HG03432 (cell line): Measurements from ENCODE around the gene PALMD.

Experiments used
- ATAC-seq: cut with Tn5 transposase; IDR thresholded peaks from one replicate; pipeline ENCODE4 v1.9.1; 2021; ENCODE audit warnings: mild to moderate bottlenecking, moderate library complexity; ENCODE audit not compliant: unreplicated experiment

PALMD gene

DNA sequence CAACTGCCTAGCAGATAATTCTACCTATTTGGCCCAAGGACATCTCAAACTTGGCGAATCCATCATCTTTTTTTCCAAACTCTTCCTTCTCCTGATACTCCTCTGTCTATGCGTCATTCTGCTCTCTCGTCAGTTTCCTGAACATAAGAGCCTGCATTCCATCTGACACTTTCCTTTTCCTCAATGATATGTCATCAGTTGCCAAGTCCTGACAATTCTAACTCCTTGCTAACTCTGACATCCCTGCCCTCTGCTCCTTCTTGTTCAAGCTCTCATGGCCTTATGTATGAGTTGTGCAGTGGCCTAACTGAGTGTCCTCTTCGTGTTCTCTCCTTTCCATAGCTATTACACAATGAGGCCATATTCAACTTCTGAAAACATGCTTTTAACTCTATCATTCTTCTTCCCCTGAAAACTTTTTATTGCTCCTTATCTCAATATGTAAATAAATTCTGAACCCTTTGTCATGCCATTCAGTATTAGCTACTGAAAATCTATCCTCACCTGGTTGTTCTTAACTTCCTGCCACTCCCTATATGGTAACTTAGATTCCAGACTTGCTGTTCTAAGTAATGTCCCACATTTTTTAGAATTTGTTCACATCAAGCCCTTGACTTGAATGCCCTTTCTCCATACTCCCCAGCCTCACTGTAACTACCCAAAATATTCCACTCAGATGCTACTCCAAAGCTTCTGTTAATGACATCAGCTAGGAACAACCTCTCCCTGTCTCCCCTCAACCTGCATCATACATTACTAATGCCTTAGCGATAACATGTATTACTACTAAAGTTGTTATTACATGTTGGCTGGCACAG is 11.5 kb downstream of the PALMD start:
- ATAC-seq, result no peak

DNA sequence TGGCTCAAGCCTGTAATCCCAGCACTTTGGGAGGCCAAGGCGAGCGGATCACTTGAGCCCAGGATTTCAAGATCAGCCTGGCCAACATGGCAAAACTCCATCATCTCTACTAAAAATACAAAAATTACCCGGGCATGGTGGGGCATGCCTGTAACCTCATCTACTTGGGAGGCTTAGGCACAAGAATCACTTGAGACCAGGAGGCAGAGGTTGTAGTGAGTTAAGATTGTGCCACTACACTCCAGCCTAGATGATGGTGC is 12.0 kb downstream of the PALMD start:
- ATAC-seq, result no peak

DNA sequence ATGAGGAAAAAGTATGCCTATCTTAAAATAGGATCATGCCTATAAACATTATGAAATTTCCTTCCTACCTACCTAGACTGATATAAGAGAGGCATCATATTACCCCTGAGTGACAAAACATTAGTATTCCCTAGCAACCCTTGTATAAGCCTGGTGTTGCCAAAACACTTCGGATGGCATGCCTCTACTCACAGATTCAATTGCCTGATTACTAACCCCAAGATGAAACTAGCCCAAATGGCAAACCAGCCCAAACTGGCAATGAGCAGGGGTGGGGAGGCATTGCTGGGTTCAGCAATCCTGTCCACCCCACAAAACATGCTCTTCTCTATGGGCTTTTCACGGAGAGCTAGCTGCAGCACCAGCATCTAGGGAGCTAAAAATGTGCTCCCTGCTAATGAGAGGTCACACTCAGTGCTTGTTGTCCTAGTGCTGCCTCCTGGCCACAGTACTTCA is 13.9 kb downstream of the PALMD start:
- ATAC-seq, result no peak

DNA sequence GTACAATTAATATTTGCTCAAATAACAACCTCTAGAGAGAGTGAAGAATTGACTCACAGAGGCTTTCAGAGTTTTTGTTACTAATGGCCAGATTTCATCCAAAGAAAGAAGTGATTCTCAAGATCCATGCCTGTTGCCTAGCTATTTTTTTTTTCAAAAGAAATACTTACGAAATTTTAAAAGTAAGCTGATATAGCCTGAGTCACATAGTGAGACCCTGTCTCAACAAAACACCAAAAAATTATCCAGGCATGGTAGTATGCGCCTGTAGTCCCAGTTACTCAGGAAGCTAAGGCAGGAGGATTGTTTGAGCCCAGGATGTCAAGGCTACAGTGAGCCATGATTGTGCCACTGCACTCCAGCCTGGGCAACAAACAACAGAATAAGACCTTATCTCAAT is 14.6 kb downstream of the PALMD start:
- ATAC-seq, result no peak

DNA sequence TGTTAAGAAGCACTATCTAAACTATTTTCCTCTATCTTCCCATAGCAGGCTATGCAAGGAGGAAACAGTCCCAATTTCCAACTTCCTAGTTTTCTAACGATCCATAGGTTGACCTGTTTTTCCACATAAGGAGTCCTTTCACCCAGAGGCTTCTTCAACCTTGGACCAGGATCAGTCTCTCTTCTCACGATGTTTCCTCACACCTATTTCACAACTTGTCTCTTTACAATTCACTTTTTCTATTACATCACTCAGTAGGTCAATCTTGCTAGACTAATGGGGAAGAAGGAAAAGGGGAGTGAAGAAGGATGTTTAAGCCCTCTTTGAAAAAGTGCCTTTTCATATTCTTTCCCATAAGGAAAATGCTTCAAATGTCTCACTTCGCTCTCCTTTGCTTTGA is 15.9 kb downstream of the PALMD start:
- no peak for ATAC-seq

DNA sequence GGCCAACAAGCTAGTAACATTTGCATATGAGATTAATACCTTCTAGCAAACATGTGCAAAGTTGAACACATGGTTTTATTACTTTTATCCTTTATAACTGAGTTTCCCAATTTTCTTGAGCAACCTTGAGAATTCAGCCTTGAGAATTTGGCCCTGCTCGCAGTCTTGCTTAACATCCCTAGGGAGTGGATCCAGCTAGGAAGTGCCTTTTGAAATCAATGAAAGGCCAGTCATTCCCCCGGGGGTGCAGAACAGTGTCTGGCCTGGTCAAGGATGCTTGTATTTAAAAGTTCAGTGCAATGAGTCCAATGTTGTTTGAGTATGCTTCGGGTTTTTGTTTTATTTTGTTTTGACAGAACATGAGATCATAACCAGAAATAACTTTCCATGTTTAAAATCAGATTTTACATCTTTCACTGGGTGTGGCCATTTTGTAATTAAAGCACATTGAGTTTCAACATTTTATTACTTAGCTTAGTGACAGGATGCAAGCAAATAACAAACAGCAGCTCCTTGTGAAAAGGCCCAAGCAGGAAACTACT is 16.7 kb downstream of the PALMD start:
- no peak for ATAC-seq

DNA sequence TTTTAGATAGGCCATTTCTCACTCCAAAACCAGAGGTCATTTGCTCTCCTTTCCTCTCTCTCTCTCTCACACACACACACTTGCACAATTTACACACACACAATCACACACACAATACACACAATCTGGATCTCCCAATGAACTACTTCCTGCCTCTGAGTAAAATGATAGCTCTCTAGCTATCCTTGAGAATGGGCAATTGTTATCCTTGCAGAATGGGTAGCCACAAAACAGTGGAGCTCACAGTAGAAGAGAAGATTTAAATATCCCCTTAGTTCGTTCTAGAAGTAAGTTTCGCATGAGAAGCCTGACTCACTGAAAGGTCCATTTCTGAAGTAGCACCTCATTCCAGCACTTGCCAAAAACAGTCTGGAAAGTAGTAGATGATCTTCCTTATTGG is 17.6 kb downstream of the PALMD start:
- ATAC-seq, result no peak

DNA sequence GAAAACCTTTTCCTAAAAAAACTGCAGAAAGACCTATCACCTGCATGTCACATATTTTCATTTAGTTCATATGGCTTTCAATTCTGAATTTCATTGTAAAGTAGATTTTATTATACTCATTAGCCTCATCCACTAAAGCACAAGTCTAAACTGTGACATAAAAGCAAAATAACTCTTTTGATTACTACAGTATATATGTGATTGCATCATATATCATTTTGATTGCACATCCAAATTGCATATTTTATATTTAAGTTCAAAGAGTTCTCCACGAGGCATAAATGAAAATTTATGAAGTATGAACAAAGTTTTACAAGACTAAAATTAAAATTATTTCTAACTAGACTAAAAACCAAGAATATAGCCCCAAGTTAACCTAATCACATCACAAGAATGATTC is 19.3 kb downstream of the PALMD start:
- no peak for ATAC-seq

DNA sequence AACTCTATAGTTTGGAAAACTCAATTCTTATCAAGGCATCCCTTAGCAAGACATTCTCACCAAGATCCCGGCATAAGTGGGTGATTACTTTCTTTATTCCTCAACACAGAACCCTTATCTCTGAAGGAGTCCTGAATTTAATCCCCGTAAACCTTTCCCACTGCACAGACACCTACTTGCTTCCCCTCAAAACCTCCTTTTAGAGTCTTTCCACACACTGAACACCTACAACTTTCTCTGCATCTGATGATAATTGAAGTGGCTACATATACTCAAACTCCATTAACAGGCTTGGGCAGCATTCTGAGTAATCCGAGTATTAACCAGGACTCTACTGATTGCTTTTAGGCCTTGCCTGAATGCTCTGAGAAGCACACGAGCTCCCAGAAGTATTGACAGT is 23.5 kb downstream of the PALMD start:
- no peak for ATAC-seq

DNA sequence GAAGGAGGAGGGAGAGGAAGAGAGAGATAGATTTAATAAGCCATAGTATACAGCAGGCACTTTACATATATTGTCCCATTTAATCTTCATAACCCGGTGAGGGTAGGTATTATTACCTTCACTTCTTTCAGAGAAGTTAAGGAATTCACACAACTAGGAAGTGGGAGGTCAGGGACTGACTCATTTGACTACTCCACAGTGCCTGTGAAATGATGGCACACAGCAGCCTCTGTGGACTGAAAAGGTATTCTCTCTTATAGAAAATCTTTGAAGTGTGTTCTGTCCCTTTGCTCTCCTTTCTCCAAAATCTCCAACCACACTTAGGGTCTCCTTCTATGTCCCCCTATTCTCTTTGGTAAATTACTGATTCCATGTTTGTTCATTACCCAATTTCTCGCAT is 23.9 kb downstream of the PALMD start:
- ATAC-seq, result no peak

DNA sequence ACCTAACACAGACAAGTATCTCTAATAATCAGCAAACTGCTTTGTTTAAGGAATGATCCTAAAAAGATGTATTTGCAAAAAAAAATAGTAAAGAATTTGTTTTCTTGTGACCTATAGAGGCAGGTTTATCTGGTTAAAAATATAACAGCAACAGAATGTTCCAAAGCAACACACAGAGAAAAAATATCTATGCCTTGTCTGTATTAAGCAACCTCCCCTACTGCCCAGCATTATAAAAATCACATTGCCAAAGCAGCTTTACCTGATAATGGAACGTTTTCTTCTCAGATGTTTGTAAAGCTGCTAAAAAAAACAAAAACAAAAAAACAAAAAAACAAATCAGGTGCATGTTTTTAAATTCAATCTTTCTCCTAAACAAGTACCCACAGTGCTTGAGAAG is 24.7 kb downstream of the PALMD start:
- ATAC-seq, result no peak

DNA sequence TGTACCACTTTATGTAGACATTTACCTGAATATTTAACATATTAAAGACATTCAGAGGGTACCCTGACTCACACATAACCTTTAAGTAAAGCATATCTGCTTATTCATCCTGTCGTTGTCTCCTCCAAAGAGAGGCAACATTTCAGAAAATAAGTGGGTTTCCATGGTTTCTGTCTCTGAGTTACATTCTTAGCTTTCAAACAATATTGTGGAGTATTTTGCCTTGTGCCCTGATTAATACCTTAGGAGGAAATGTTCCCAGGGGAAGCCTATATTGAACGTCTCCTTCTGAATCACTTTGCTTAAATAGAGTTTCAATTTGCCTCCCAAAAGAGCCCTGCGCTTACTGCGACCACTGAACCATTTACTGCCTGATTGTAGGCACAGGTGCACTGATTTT is 26.1 kb downstream of the PALMD start:
- ATAC-seq, result no peak

DNA sequence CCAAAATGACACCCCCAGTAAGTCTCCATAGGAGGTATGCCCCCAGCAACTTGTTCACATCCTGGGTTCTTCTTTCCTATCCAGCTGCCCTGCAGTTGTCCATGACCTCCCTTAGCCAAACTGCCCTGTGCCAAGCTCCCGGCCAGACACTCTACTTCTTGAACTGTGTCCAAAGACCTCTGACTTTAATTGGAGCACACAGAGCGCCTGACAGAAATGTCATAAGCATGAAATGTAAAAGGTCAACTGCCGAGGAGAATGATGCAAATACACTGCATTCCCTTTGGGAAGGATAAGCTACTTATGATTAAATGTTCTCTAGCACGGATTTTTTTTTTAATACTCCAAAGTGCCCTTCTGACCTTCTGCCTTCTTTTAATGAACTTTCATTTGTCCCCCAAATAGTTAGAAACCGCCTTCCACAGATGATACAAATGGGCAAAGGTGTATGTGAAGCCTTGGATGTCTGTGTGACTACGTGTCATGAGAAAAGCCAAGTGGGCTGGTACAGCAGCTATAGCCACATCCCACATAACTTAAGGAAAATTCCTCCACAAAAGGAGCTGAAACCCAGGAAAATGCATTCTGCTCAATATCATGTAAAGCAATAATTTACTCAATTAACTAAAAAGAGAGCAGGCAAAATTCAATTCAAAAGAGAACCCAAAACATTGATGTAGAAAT is 26.8 kb downstream of the PALMD start:
- no peak for ATAC-seq

DNA sequence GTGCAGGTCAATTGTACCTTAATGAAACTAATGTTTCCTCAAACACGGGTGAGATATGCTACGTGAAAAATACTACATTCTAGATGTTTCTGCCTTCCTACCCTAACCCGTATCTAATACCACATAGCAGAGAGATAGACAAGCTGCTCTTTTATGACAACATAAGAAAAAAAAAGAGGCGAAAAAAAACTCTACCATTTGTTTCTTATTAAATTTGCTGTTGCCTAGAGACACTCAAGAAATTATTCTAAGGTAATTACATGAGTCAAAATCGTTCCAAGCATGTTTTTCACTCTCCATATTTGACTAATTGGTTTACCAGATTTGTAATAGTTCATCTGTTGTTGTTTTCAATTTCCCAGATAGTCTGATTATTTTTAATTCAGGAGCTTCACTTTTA is 27.4 kb downstream of the PALMD start:
- ATAC-seq, result no peak

DNA sequence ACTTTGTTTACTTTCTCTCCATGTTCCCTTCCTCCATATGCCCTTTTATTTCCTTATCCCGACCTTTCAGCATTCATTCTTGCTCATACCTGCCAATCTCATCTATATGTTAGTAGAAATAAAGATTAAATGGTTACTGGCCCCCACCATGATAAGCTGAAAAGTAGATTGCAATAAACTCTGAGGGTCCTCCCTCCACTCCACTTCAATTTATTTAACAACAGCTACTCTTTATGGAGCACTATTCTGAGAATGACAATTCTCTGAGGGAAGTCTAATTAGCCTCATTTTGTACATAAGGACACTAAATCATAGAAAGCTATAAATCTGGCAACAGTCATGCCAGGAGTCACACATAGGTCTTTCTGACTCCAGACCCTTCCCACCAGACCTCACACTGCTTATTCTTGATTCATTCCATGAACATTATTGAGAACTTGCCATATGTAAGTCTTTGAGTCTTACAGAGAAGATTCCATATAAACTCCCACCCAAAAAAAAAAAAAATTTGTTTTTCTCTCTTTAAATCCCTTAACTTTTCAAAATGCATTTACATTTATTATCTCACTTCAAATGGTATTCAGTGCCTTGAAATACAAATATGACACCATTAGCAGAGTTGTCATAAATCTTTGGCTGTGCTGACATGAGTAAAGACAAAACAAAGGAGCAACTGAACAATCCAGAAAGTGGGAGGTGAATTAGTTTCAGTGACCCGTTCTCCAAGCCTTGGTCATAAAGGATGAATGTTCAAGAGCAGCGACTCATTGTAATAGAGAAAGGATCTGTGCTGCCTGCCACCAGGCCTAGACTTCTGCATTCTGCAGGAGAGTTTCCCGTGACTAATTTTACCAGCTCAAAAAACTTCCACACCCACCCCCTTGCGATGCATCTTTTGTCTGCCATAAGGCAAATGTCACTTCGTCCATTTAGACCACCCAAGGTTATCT is 28.5 kb downstream of the PALMD start:
- ATAC-seq, result no peak

DNA sequence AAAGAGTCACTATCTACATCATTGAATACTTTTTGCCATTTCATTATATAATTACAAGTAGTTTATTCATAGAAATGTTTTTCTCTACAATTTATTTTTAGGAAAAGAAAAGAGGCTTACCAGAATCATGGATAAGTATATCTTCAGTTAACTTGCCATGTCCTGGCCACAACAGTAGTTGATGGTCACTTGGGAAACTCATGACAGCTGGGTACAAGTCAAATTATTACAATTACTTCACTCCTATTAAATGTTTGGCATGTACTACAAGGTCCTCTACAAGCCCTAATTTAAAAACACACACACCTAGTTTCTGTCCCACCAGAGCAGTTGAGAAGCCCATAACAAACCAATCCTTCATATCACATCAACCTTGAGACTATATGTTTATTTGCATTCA is 29.4 kb downstream of the PALMD start:
- ATAC-seq, result no peak

DNA sequence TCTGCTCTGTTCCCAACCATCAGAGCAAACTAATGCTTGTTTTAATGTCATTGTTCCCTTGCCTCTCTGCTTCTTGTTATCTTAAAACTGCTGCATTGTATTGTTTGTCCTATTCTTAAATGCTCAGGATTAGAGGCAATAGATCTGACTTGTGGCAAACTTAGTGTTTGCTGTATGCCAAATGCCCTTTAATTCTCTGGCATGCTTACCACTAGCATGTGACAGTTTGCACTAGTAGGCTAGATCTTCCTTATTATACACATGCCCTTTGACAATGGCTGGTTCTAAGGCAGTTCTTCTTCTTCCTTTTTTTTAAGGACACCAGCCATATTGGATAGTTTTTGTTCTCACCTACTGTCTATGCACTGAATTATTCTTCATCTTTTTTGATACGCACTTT is 30.1 kb downstream of the PALMD start:
- no peak for ATAC-seq

DNA sequence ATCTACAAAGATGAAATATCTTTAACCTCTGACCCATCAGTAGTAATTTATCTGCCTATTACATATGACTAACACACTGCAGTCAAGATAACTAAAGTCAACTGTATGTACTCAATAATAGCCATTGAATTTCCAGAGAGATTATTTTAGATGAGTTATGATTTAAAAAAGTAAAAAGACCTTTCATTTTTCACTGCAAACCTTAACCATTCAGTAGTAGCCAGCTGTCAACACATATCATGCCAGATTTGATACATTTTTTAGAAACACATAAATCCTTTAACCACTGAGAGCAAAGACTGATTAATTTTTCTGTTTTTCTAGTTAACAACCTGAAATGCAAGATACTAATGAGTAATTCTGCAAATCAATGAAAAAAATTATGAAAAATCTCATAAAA is 31.0 kb downstream of the PALMD start:
- no peak for ATAC-seq

DNA sequence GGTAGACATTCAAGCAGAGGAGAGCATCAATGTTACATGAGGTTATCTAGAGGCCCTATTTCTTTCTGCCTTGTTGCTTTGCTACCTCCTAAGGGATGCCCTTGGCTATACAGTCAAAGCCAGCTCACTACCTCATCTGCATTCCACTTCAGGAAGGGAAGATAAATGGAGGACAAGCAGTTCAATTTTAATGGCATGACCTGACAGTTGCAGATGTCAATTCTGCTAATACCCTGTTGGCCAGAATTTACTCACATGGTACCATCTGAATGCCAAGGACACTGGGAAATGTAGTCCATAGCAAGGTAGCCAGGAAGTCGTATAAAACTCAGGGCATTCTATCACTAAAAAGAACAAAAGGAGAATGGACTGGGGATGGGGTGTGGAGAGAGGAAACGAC is 31.5 kb downstream of the PALMD start:
- no peak for ATAC-seq

DNA sequence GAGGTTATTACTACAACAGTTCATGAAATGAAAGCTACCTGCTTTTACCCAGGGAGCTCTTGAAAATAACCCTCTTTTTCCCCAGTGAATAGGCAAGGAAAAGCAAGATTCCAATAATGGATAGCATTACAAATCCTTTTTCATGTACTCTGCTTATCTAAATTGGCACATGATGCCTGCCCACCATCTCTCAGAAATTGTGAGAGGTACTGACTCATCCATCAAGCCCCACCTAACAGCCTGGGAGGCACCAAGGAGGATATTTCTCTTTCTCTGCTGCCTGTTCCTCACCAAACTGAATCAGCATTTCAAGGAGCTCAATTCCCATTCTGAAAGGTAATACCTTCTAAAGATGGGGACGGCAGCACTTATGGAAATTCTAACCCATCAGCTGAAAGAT is 34.4 kb downstream of the PALMD start:
- no peak for ATAC-seq

DNA sequence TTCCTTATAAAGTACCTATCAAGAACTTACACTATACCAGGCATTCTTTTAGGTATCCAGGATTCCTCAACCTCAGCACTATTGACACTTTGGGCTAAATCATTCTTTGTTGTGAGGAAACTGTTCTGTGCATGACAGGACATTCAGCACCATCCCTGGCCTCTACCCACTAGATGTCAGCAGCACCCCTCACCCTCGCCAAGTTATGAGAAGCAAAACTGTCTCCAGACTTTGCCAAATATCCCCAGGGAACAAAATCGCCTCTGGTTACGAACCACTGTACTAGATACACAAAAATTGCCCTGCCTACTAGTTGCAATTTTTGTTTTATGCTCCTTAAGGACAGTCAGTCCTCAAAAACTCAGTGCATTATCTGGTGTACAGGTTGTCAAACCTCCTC is 35.7 kb downstream of the PALMD start:
- ATAC-seq, result no peak
